Heart left ventricle (tissue), 13 donors: ENCODE data around the gene CDK3.

Experiments used
- POLR2A ChIP-seq, 2 donors: fragments of 450-650 bp; IDR thresholded peaks; one replicate each; pipeline ENCODE4 v1.6.1; 2017; ENCODE audit warnings: antibody characterized with exemption in 2 of 2, mild to moderate bottlenecking in 2 of 2, moderate library complexity in 2 of 2
- TF ChIP-seq, protein P1 (sequence below), 12 donors: fragments of 200-600 bp; sonication (generic) in 4 of 12; IDR thresholded peaks; one replicate each; pipeline versions ENCODE4 v1.5.0 to v1.8.0; 2018 to 2022; ENCODE audit warnings: antibody characterized with exemption in 12 of 12, mild to moderate bottlenecking in 5 of 12
- donor health status: ischemic (EF 13 %, LVEDD 7.1; RV severe dilation, severe dysfunction).
- donor health status: DM: no; HTN: yes; CAD: no.
- donor health status: DM: no; HTN: no; CAD: no.
- donor health status: ischemic (EF 25% LVEDD 6.9; RV normal size, moderate dysfunction).
- donor health status: ischemic (EF 25% LVEDD 5.7; RV mildly dilated, moderate dysfunction).
- donor health status: ischemic (EF 35%, LVEDD 5.7; RV mildly dilated, moderate dysfunction).
- donor health status: nonischemic (EF 11% LVEDD 7.7; RV severe dilation, severe dysfunction).
- donor health status: DM: yes; HTN: yes; CAD: no.
- donor health status: PGD.
- donor health status: ischemic (EF 29% LVEDD 5.4; RV normal size, mild dysfunction).
- donor health status: nonischemic (EF 23%, LVEDD 6.1; RV moderate dilation, normal function).

DNA sequence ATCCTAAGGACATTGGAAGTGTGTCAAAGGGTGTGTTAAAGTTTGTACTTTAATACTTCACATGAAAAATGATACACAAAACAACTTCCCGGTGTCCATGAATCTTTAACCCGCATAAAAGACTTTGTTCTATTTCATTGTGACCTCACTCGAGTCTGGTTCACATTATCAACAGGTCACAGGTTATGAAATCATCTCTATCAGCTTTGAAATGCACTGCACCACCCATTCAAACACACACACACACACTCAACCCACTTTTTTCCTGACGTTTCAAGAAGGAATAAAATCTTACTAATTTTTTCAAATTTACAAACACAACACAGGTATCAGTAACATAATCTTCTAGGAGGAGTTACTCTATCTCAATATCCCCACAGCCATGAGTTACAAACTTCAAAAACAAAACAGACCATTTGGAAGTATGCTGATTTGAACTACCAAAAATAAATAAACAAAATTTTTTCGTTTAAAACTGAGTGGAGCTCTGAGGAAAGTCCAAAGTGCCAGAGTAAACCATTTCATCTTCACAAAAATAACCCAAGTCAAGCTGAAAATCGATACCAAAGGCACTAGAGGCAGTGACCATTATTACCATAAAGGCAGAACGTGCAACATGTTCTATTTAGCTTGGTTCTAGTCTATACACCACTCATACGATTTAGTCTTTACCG, 24.3 kb upstream of the CDK3 start:
- TF ChIP-seq, protein P1, sequence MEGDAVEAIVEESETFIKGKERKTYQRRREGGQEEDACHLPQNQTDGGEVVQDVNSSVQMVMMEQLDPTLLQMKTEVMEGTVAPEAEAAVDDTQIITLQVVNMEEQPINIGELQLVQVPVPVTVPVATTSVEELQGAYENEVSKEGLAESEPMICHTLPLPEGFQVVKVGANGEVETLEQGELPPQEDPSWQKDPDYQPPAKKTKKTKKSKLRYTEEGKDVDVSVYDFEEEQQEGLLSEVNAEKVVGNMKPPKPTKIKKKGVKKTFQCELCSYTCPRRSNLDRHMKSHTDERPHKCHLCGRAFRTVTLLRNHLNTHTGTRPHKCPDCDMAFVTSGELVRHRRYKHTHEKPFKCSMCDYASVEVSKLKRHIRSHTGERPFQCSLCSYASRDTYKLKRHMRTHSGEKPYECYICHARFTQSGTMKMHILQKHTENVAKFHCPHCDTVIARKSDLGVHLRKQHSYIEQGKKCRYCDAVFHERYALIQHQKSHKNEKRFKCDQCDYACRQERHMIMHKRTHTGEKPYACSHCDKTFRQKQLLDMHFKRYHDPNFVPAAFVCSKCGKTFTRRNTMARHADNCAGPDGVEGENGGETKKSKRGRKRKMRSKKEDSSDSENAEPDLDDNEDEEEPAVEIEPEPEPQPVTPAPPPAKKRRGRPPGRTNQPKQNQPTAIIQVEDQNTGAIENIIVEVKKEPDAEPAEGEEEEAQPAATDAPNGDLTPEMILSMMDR (IDR thresholded peaks at IDR 0.05), result no peak
- TF ChIP-seq POLR2A (IDR thresholded peaks at IDR 0.05), result no peak
